PC-9 (cell line): Measurements from ENCODE around the gene MINPP1. TPM values are rescaled to one million over a fixed set of nuclear protein-coding genes. Genes with fewer than 3 reads are reported as not detected.
A peak's percentile ranks its signal among the peaks of the same experiment; 100 is the strongest.
"Not testable (repeated sequence)": the region's sequence is repeated elsewhere in the genome, so short reads cannot be mapped to it uniquely, and the experiment has no call there.

Experiments
- BruUV-seq: library from RNA; stranded (reverse); fragments of 400-500 nt; replicated peaks from 2 replicates; lab custom pipeline; 2021; lab: Mats Ljungman, UMichigan
- CTCF ChIA-PET: fragments of 300-600 bp; sonication (Branson Sonifier 250); formaldehyde crosslinking; loops from one replicate; lab custom pipeline; 2022; ENCODE audit warnings: antibody characterized with exemption; lab: Charles Lee
- POLR2A ChIA-PET: fragments of 300-600 bp; sonication (Branson Sonifier 250); formaldehyde crosslinking; loops from one replicate; lab custom pipeline; 2022; ENCODE audit warnings: antibody characterized with exemption; ENCODE audit not compliant: unreplicated experiment; lab: Charles Lee
- DNase-seq, 2 experiments: peaks; one replicate each; pipeline versions ENCODE4 v3.0.0 to v3.0.0-alpha.2; 2015 to 2022; ENCODE audit warnings: mixed read lengths in 1 of 2
- H2AFZ ChIP-seq: fragments of 200-600 bp; sonication (generic); 2 replicates; pipeline ENCODE4 v1.8.1; 2017; ENCODE audit warnings: antibody characterized with exemption
- H3F3A ChIP-seq: fragments of 200-600 bp; sonication (generic); 2 replicates; pipeline ENCODE4 v1.8.1; 2017; ENCODE audit warnings: antibody characterized with exemption, mild to moderate bottlenecking, low read depth; ENCODE audit not compliant: insufficient read depth
- H3K27ac ChIP-seq: fragments of 200-600 bp; sonication (generic); 2 replicates; pipeline ENCODE4 v1.6.1; 2016; ENCODE audit warnings: mixed run types
- H3K27me3 ChIP-seq: fragments of 200-600 bp; sonication (generic); 2 replicates; pipeline ENCODE4 v1.6.1; 2016; ENCODE audit warnings: low read depth, mixed run types; ENCODE audit not compliant: insufficient read depth
- H3K36me3 ChIP-seq: fragments of 200-600 bp; sonication (generic); 2 replicates; pipeline ENCODE4 v1.6.1; 2016; ENCODE audit warnings: low read depth, mixed run types
- H3K4me1 ChIP-seq: fragments of 200-600 bp; sonication (generic); replicated peaks from 2 replicates; pipeline ENCODE4 v1.6.1; 2016; ENCODE audit warnings: mixed run types; ENCODE audit not compliant: insufficient read depth
- H3K4me2 ChIP-seq: fragments of 200-600 bp; sonication (generic); 2 replicates; pipeline ENCODE4 v1.6.1; 2017; ENCODE audit warnings: mixed run types
- H3K4me3 ChIP-seq: fragments of 200-600 bp; sonication (generic); 2 replicates; pipeline ENCODE4 v1.6.1; 2016; ENCODE audit warnings: mixed run types
- H3K79me2 ChIP-seq: fragments of 200-600 bp; sonication (generic); 2 replicates; pipeline ENCODE4 v1.6.1; 2017; ENCODE audit warnings: low read depth, mixed run types
- H3K9me2 ChIP-seq: fragments of 200-600 bp; sonication (generic); 2 replicates; pipeline ENCODE4 v1.8.1; 2017; ENCODE audit warnings: mild to moderate bottlenecking; ENCODE audit not compliant: insufficient read depth
- H3K9me3 ChIP-seq: fragments of 200-600 bp; sonication (generic); 2 replicates; pipeline ENCODE4 v1.8.1; 2016; ENCODE audit warnings: low read depth; ENCODE audit not compliant: insufficient read depth
- H4K20me1 ChIP-seq: fragments of 200-600 bp; sonication (generic); 2 replicates; pipeline ENCODE4 v1.8.1; 2017; ENCODE audit not compliant: insufficient read depth
- CTCF ChIP-seq: fragments of 200-600 bp; sonication (generic); conservative IDR thresholded peaks from 2 replicates; pipeline ENCODE4 v1.6.1; 2017; ENCODE audit warnings: mixed run types, antibody characterized with exemption, mild to moderate bottlenecking, moderate library complexity
- EZH2 ChIP-seq: fragments of 200-600 bp; sonication (generic); IDR thresholded peaks from 2 replicates; pipeline ENCODE4 v1.8.0; 2017; ENCODE audit warnings: antibody characterized with exemption, low read depth
- intact Hi-C: fragments of 100-400 bp; cut with micrococcal nuclease; formaldehyde crosslinking; loops from one replicate; pipeline ENCODE4 v1.10.0; 2022; ENCODE audit not compliant: unreplicated experiment
- total RNA-seq: library from RNA; stranded (reverse); gene quantifications from 2 replicates; pipeline ENCODE4 v1.2.3, GENCODE V29; 2021

Gene MINPP1
- total RNA-seq, 1 experiment from 2014 or later, result 14.4 TPM

GRCh38 chr10:87590705-87591588, 86.3 kb downstream of the MINPP1 start:
- intact Hi-C loops, result no loop called here
- Histone ChIP-seq H3K4me2 (no peak overlapping the region), H3K4me1 (peaks cover 36% of the 10 kb centered on the region), H3K36me3 (no peaks in the 10 kb centered on the region), H4K20me1 (no peaks in the 10 kb centered on the region), H3F3A (peaks cover 23% of the 10 kb centered on the region), H3K4me3 (no peak overlapping the region), H2AFZ (no peak overlapping the region), H3K79me2 (no peaks in the 10 kb centered on the region), H3K9me2 (no peaks in the 10 kb centered on the region), H3K9me3 (no peaks in the 10 kb centered on the region), H3K27ac (no peak overlapping the region), H3K27me3 (no peaks in the 10 kb centered on the region)
- POLR2A ChIA-PET, result no interaction called here
- no peak for DNase-seq
- no TSS peak for BruUV-seq
- CTCF ChIA-PET, result no interaction called here
- TF ChIP-seq EZH2, result no peak

GRCh38 chr10:87591589-87591886, 86.8 kb downstream of the MINPP1 start:
- H3K4me2 ChIP-seq, result no peak overlapping the region
- H3K27me3 ChIP-seq, result no peaks in the 10 kb centered on the region
- no peak overlapping the region for H3K27ac ChIP-seq
- no peaks in the 10 kb centered on the region for H3K9me2 ChIP-seq
- no TSS peak for BruUV-seq
- ChIA-PET CTCF (no interaction called here), POLR2A (no interaction called here)
- TF ChIP-seq CTCF, result no peak
- TF ChIP-seq EZH2, result no peak
- H3K9me3 ChIP-seq, result no peaks in the 10 kb centered on the region
- H3K4me3 ChIP-seq, result no peak overlapping the region
- no peaks in the 10 kb centered on the region for H3K36me3 ChIP-seq
- no peak overlapping the region for H2AFZ ChIP-seq
- intact Hi-C loops, result no loop called here
- H3F3A ChIP-seq, result peaks cover 19% of the 10 kb centered on the region
- no peak for DNase-seq
- no peaks in the 10 kb centered on the region for H4K20me1 ChIP-seq
- H3K4me1 ChIP-seq, result peaks cover 32% of the 10 kb centered on the region
- H3K79me2 ChIP-seq, result no peaks in the 10 kb centered on the region

GRCh38 chr10:87592920-87593319, 88.2 kb downstream of the MINPP1 start:
- CTCF ChIA-PET, H3K36me3 ChIP-seq, H4K20me1 ChIP-seq, POLR2A ChIA-PET, H3K79me2 ChIP-seq, H2AFZ ChIP-seq, intact Hi-C loops, H3K27me3 ChIP-seq, H3K9me3 ChIP-seq, H3K4me2 ChIP-seq, H3K9me2 ChIP-seq, H3K4me3 ChIP-seq, H3K27ac ChIP-seq, DNase-seq, BruUV-seq: not testable (repeated sequence)
- Histone ChIP-seq H3F3A (peaks cover 18% of the 10 kb centered on the region), H3K4me1 (peaks cover 27% of the 10 kb centered on the region)

- 0 out of 2 replicates have a peak overlapping the region, but pooled peaks have one; percentile 42 for H2AFZ ChIP-seq
- H3K4me1 ChIP-seq, result peaks cover 27% of the 10 kb centered on the region
- intact Hi-C loops, result loop anchor here (2.0 kb wide), 1 partner anchor 41 kb away; no protein-coding TSS in a partner anchor
- no peaks in the 10 kb centered on the region for H3K27me3 ChIP-seq
- DNase-seq, result no peak
- CTCF ChIA-PET, result no interaction called here
- POLR2A ChIA-PET, result no interaction called here
- H4K20me1 ChIP-seq, result no peaks in the 10 kb centered on the region
- H3K9me2 ChIP-seq, result no peaks in the 10 kb centered on the region
- no peaks in the 10 kb centered on the region for H3K9me3 ChIP-seq
- no TSS peak for BruUV-seq
- peak overlapping the region; percentile 67 for H3K27ac ChIP-seq
- H3F3A ChIP-seq, result peaks cover 18% of the 10 kb centered on the region
- no peaks in the 10 kb centered on the region for H3K36me3 ChIP-seq
- H3K4me2 ChIP-seq, result peak overlapping the region; percentile 62
- TF ChIP-seq EZH2 (no peak), CTCF (no peak)
- no peak overlapping the region for H3K4me3 ChIP-seq
- H3K79me2 ChIP-seq, result no peaks in the 10 kb centered on the region
These were observed 89.0 kb downstream of the MINPP1 start for GRCh38 chr10:87593702-87594101.
